Ishikawa (cell line): ENCODE results near the gene ZNF146.
A peak's percentile ranks its signal among the peaks of the same experiment; 100 is the strongest.

Experiments
- CEBPB ChIP-seq: IDR thresholded peaks from 2 replicates; pipeline ENCODE4 v1.6.1; 2012
- CREB1 ChIP-seq: IDR thresholded peaks from 2 replicates; pipeline ENCODE4 v1.6.1; 2012; ENCODE audit warnings: low read depth
- EGR1 ChIP-seq: IDR thresholded peaks from 2 replicates; pipeline ENCODE4 v1.6.1; 2012
- EP300 ChIP-seq: IDR thresholded peaks from 2 replicates; pipeline ENCODE4 v1.6.1; 2012; ENCODE audit warnings: borderline replicate concordance
- FOXM1 ChIP-seq: IDR thresholded peaks from 2 replicates; pipeline ENCODE4 v1.6.1; 2012; ENCODE audit warnings: low read depth, borderline replicate concordance
- NFIC ChIP-seq: IDR thresholded peaks from 2 replicates; pipeline ENCODE4 v1.6.1; 2012
- RAD21 ChIP-seq: IDR thresholded peaks from 2 replicates; pipeline ENCODE4 v1.6.1; 2012; ENCODE audit warnings: low read depth
- TAF1 ChIP-seq: IDR thresholded peaks from 2 replicates; pipeline ENCODE4 v1.6.1; 2012; ENCODE audit warnings: low read depth, mild to moderate bottlenecking
- TCF12 ChIP-seq: IDR thresholded peaks from 2 replicates; pipeline ENCODE4 v1.6.1; 2012; ENCODE audit warnings: low read depth
- TEAD4 ChIP-seq: IDR thresholded peaks from 2 replicates; pipeline ENCODE4 v1.6.1; 2012
- YY1 ChIP-seq: IDR thresholded peaks from 2 replicates; pipeline ENCODE4 v1.6.1; 2012; ENCODE audit warnings: low read depth
- ZBTB7A ChIP-seq: IDR thresholded peaks from 2 replicates; pipeline ENCODE4 v1.6.1; 2012; ENCODE audit warnings: low read depth
- TF ChIP-seq, protein P1 (sequence below): IDR thresholded peaks from 2 replicates; pipeline ENCODE4 v1.6.1; 2012
- TF ChIP-seq, protein P2 (sequence below): IDR thresholded peaks from 2 replicates; pipeline ENCODE4 v1.6.1; 2012; ENCODE audit warnings: low read depth, mild to moderate bottlenecking
- TF ChIP-seq, protein P3 (sequence below): IDR thresholded peaks from 2 replicates; pipeline ENCODE4 v1.6.1; 2012

The ZNF146 gene

DNA sequence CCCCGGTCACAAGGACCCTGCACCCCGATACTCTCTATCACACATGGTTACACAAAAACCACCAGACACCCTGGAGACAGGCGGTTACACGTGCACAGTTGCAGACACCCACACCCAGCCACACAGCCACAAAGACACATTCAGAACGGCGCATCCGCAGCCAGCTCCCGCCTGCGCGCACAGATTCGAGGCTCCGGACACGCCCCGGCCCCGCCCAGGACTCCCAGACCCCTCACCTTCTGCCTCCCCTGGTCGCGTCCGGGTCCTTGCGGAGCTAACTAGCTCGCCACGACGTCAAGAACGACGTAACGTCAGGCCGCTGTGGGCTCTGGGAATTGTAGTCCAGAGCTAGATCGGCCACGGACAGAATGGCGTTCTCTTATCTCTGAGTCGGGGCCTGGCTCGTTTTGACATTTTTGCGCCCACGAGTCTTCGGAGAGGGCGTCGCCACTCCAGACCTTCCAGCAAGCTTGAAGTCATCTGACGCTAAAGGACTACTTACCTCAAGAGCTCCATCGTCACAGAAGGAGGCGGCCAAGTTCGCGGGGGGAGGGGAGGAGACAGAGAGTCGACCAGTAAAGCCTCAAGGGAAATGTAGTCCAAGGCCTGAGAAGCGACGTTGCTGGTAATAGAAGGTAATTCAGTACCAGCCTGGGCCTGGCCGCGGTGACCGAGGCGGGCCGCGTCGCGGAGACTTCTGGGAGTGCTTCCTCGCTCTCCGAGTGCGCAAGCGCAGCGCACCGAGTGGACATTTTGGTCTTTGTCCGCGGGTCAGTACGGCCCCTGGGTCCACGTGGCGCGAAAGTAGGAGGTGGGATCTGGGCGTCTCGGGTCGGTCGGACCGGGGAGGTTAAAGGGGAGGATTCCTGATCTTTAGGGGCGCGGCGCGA is at the start of gene ZNF146, which contains the start of gene ZNF565:
Gene ZNF146 (plus strand): TSS at position 721 of the 890 bp plus-strand sequence. CDS start 21,335 bp downstream, outside the sequence.
Gene ZNF565 (minus strand): TSS at position 280 of the 890 bp plus-strand sequence. CDS start 12,680 bp downstream, outside the sequence.
- TF ChIP-seq RAD21 (no peak), CEBPB (no peak), YY1 (peak; percentile 81), EP300 (peak; percentile 46; the same call in 1 of the 2 replicates), TCF12 (no peak; the same call in 1 of the 2 replicates), ZBTB7A (no peak), TEAD4 (0 out of 2 replicates have a peak, but pooled peaks have one; percentile 39), NFIC (peak; percentile 6; the same call in 1 of the 2 replicates), FOXM1 (no peak), CREB1 (peak; percentile 90), TAF1 (peak; percentile 78), EGR1 (peak; percentile 45)
- TF ChIP-seq, protein P1, sequence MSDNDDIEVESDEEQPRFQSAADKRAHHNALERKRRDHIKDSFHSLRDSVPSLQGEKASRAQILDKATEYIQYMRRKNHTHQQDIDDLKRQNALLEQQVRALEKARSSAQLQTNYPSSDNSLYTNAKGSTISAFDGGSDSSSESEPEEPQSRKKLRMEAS: peak; percentile 99
- TF ChIP-seq, protein P2, sequence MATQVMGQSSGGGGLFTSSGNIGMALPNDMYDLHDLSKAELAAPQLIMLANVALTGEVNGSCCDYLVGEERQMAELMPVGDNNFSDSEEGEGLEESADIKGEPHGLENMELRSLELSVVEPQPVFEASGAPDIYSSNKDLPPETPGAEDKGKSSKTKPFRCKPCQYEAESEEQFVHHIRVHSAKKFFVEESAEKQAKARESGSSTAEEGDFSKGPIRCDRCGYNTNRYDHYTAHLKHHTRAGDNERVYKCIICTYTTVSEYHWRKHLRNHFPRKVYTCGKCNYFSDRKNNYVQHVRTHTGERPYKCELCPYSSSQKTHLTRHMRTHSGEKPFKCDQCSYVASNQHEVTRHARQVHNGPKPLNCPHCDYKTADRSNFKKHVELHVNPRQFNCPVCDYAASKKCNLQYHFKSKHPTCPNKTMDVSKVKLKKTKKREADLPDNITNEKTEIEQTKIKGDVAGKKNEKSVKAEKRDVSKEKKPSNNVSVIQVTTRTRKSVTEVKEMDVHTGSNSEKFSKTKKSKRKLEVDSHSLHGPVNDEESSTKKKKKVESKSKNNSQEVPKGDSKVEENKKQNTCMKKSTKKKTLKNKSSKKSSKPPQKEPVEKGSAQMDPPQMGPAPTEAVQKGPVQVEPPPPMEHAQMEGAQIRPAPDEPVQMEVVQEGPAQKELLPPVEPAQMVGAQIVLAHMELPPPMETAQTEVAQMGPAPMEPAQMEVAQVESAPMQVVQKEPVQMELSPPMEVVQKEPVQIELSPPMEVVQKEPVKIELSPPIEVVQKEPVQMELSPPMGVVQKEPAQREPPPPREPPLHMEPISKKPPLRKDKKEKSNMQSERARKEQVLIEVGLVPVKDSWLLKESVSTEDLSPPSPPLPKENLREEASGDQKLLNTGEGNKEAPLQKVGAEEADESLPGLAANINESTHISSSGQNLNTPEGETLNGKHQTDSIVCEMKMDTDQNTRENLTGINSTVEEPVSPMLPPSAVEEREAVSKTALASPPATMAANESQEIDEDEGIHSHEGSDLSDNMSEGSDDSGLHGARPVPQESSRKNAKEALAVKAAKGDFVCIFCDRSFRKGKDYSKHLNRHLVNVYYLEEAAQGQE: no peak
- TF ChIP-seq, protein P3, sequence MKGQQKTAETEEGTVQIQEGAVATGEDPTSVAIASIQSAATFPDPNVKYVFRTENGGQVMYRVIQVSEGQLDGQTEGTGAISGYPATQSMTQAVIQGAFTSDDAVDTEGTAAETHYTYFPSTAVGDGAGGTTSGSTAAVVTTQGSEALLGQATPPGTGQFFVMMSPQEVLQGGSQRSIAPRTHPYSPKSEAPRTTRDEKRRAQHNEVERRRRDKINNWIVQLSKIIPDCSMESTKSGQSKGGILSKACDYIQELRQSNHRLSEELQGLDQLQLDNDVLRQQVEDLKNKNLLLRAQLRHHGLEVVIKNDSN: peak; percentile 72

DNA sequence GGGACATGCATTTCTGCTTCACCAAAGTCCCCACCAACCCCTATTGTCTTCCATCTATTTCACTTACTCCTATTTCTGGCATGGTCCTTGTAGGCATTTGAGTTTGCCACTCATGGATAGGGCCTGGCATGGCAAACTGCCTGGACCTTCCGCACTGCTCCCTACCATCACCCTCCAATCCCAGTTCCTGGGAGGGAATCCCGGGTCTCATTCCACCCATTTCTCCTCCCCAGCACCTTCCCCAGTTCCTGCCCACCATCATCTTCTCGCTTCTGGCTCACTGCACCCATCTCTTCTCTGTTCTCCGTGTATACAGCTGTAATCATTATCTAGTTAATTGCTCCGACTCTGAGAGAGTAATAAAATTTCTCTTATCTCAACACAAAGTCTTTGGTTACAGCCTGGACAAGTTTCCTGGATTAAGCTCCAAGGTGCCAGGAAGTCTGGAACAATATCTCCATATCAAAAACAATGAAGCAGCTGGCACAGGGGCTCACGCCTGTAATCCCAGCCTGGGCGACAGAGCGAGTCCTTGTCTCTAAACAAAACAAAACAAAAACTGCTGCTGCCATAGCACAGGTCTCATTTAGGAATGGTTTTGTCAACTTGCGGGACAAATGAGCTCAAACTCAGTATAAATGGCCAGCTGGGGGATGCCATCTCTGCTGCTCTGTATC is 45.7 kb upstream of the ZNF146 start:
- no peak for TF ChIP-seq YY1
- TF ChIP-seq ZBTB7A: no peak
- TF ChIP-seq TAF1: no peak
- no peak for TF ChIP-seq RAD21
- no peak for TF ChIP-seq EGR1
- TF ChIP-seq CEBPB: no peak
- TF ChIP-seq, protein P3: no peak
- TF ChIP-seq EP300: no peak
- no peak for TF ChIP-seq FOXM1
- TF ChIP-seq CREB1: no peak
- no peak for TF ChIP-seq TEAD4
- TF ChIP-seq, protein P1: no peak
- no peak for TF ChIP-seq NFIC
- TF ChIP-seq, protein P2: no peak

GRCh38 chr19:36172852-36173251 is 42.1 kb upstream of the ZNF146 start:
- no peak for TF ChIP-seq TEAD4

- TF ChIP-seq CEBPB (no peak), TEAD4 (peak; percentile 71)
These were observed 32.2 kb upstream of the ZNF146 start for GRCh38 chr19:36182612-36183244.

DNA sequence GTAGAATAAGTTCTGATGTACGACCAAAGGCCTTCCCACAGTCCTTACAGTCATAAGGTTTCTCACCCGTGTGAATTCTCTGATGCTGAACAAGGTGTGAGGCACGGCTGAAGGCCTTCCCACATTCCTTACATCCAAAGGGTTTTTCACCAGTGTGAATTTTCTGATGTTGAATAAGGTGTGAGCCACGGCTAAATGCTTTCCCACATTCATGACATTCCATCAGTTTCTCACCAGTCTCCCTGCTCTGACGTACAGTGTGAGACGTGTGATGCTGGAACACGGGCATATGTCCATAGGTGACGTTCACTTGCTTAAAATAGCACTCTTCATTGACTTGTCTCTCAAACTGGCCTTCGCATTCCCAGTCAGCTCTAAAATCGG is 31.7 kb upstream of the ZNF146 start:
- TF ChIP-seq NFIC (no peak), CREB1 (no peak), EGR1 (no peak), TAF1 (no peak), ZBTB7A (no peak), EP300 (no peak), TEAD4 (no peak), RAD21 (no peak), TCF12 (no peak), CEBPB (no peak), FOXM1 (no peak), YY1 (no peak)
- TF ChIP-seq, protein P3: no peak
- TF ChIP-seq, protein P1: no peak
- TF ChIP-seq, protein P2: no peak
